HG03103 (cell line): ENCODE results near the gene MSLN.

Source experiments
- ATAC-seq: cut with Tn5 transposase; IDR thresholded peaks from one replicate; pipeline ENCODE4 v1.9.1; 2021; ENCODE audit warnings: low read depth; ENCODE audit not compliant: unreplicated experiment

MSLN gene

DNA sequence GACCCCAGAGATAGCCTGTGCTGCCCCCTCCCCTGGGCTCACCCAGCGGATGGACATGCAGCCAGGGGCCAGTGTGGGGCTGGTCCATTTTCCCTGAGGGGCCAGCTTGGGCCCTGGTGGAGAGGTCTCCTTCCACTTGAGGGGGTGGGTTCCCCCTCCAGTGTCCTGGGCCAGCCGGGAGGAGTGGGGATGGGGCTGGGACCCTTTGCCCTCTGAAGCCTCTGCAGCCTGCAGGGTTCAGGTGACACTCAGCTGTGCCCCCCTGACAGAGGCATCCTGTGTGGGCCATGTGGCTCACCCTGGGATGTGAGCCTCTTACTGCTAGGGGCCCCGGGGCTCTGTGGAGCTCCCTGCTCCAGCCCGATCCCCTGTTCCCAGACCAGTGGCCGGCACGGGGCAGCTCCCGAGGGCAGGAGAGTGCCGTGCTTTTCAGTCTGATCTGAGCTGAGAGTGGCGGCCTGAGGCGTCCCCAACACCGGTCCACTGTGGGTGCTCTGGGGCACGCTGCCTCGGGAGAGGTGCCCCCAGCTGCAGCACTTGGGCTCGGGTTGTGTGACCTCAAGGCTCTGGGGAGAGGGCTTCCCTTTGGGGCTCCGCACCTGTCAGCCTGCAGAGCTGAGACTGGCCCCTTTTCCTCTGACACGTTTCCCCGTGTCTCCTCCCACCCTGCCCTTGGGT is 40.4 kb downstream of the MSLN start:
- ATAC-seq = no peak

DNA sequence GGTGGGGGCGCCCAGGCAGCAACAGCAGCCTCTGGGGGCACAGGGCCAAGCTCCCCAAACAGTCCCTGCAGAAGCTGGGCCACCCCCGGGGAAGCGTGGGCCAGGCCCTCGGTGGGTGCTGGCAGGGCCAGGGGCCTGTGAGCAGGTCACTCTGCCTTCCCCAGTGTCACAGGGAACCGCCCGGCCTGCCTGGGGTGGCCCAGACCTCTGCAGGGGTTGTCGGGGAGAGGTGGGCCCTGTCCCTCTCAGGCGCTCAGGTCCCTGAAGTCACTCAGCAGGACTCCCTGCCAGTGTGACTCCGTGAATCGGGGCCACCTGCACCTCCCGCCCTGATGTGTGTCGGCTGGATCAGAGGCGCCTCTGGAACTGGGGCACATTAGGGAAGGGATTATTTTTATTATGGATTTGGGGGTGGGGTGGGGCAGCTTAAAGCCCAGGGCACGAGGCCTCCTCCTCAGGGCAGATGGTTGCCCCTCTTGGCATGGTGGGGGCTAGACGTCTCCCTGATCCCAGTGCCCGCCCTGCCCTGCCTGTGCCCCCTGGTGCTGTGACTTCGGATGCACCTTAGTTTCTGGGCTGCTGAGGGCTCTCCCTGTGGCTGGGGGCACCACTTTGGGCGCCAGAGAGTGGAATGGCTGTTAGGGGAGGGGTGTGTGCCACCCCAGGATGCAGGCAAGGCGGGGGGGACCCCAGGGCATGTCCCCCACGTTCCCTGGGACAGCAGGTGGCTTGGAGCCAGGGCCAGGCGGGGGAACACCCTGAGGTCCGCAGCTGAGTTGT is 41.2 kb downstream of the MSLN start:
- no peak for ATAC-seq

DNA sequence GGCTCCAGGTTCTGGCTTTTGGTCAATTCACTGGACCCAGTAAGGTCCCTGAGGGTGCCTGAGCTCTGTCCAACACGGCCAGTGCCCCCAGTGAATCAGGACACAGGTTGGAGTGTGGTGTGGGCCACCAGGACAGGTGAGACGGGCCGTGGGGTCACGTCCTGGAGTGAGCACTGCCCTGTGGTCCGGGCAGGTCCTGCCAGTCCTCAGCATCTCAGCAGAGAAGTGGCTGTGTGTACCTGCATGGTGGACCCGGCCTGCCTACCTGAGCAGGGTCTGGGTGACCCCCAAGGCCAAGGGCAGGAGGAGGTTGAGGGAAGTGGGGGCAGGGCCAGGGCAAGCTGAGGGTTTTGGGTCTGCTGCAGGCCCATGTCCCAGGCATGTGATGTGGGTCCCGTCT is 41.9 kb downstream of the MSLN start:
- ATAC-seq = no peak

DNA sequence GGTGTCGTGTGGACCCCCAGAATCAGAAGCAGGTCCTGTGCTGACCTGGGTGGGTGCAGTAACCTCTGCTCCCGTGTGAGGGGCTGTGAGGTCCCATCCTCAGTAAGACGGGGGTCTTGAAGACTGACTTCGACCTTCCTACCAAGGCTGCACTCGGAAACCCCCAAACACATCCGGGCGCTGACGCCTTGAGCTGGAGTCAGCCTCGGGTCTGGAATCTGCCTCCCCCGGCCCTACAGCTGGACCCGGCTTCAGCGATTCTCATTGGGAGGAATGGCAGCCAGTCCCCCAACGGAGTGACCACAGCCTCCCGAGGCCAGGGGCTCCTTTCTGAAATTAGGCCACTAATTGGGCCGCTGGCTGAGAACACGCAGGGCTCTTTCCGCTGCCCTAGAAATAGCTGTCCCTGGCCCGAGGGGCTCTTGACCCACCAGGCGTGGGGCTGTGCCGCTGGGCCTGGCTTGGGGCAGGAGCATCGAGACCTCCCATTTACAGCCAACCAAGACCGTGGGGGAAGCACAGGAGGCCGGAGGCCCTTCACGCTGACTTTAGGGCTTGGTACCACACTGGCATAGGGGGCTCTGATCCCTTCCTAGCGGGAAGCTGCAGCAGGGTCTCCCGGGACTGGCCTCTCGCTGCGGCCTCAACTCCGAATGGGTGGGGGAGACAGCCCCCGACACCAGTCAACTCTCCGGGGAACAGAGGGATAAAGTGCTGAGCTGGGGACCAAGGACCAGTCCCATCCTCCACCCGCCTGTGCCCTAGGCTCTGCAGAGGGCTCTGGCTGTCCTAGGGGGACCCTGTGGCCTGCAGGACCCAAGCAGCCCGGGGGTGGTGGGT is 42.6 kb downstream of the MSLN start:
- ATAC-seq = no peak

DNA sequence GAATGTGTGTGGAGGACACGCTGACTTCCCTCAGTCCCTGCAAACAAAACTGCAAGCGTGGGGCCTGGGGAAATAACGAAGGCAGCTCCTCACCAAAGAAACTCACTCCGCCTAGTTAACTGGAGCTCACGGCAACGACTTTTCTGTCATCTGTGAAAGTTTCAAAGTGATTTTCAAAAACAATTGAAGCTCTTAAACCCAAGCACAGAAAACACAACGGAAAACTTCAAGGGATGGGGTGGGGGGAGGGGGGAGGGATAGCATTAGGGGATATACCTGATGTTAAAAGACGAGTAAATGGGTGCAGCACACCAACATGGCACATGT is 43.2 kb downstream of the MSLN start:
- no peak for ATAC-seq

DNA sequence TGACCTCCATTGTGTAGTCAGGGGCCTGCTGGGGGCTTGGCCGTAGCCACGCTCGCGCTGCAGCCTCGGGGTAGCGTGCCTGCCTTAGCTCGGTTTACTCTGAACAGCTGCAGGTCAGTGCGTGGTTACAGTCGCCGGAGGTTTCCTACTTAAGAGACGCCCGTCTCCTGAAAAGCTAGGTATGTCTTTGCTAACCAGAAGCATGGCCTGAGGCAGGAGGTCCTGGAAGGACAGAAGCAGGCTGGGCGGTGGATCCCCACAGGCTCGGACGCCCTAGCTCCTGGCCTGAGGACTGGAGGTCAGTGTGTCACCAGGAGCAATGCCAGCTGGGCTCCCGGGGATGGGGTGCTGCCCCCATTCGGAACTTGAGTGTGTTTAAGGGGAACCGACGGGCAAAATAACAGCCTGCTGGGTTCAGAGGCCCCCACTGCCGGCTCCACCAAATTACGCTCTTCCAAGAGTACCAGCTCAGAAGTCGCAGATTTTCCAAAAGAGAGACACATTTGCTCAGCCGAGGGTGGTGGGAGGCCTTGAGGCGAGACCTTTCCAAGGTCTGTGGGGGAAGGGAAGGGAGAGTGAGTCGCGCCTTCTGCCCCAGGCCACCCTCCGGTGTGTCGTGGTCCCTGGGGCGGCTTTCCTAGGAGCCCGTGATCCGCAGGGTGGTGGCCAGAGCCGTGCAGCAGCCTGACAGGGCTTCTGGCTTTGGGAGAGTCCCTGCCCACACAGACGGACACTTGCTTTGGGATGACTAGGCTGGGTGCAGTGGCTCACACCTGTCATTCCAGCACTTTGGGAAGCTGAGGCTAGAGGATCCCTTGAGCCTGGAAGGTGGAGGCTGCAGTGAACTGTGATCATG is 43.9 kb downstream of the MSLN start:
- ATAC-seq = no peak

DNA sequence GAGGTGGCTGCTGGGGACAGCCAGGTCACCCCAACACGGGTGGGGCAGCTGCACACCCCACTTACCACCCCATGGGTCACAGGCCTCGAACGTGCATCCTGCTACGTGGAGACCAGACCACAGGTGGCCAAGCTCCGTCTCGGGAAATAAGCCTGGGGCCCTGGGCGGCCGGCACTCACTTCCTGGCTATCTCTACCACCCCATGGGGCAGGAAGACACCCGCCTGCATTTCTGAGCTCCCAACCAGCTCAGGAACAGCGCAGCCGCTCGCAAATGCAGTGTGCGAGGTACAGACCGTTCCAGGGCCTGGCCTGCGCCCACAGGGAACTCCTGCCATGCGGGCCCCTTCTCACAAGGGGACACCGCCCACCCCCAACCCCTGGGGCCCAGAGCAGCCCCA is 44.9 kb downstream of the MSLN start:
- ATAC-seq = no peak

DNA sequence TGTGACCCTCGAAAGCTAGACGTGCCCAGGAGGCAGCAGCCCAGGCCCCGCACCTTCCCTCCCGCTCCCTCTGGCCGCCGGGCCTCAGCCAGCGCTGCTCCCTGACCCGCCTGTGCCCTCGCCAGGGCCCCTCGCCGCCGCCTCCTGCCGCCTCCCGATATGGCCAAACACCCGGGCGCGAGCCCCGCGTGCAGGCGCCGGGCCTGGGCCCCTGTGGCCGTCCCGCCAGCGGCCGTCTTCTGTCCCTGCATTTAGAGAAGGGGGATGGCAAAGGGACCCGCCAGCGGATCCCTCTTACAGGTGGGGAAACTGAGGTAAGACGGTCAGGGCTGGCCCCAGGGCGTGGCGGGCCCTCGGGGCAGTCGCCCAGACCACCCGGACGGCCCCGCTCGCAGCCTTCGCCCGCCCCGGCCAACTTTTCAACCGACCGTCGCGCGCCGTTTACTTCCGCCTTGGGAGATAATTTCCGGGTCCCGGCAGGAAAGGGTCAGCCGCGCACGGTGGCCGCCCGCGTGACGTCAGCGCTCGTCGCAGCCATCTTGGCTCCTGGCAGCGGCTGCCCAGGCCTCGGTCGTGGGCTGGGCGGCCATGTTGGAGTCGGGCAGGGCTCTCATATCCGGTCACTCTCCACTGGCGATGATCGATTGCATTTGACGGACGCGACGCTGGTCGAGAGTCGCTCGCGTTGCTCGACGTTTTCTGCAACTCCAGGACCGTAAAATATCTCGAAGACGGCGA is 47.0 kb downstream of the MSLN start:
- ATAC-seq = peak; percentile 86

DNA sequence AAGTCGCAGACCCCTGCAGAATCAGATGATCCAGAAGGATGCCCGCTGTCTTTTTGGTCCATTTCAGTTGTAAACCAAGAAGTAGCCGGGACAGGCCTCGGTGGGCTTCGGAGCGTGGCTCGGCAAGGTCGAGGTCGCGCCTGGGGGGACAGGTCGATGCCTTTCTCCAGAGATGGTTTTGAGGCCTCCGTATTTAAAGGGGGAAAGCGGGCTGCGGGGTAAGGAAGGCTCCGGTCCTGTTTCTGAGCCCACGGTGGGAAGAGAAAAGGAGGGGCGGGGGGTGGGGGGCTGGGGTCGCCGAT is 47.5 kb downstream of the MSLN start:
- no peak for ATAC-seq

DNA sequence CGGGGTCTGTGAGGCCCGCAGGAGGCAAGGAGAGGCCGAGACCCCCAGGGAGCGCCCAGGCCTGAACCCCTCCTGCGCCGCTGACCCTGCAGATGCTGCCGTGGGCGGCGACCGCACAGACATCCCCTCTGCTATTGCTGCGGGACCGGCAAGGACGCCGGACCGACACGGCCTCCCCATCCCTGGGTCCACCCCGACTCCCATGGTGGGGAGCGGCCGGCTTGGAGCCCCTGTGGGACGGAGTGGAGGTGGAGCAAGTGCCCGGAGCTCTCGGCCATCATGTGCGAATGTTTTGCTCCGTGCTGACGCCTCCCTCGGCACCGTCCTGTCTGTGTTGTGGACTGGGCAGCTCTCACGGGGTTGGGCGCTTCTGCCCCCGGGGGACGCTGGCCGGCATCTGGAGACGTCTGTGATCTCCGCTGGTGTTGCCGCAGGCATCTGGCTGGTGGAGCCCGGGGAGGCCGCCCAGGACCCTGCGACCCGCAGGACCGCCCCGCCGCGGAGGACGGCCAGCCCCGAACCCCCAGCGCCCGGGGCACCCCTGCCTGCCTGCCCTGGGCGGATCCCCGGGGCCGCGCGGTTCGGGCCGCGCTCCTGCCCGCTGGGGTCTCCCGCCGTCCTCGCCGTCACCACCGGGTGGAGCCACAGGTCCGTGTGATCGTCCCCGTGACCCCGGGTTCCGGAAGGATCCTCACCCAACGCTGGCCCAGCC is 52.8 kb downstream of the MSLN start:
- ATAC-seq = no peak

DNA sequence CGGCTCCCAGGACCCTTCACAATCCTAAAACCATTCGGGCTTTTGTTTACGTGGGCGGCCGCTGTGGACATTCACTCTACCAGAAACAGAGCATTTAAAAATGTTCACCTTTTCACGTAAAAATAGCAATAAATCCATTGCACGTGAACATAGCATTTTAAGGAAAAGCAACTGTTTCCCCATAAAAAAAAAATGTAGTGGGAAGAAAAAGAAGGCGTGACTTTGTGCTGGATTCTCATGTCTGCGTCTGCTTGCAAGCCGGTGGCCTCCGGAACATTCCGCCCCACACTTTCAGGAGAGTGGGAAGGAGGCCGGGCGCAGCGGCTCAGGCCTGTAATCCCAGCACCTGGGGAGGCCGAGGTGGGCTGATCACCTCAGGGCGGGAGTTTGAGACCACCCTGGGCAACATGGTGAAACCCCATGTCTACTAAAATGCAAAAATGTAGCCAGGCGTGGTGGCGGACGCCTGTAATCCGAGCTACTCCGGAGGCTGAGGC is 53.4 kb downstream of the MSLN start:
- no peak for ATAC-seq

DNA sequence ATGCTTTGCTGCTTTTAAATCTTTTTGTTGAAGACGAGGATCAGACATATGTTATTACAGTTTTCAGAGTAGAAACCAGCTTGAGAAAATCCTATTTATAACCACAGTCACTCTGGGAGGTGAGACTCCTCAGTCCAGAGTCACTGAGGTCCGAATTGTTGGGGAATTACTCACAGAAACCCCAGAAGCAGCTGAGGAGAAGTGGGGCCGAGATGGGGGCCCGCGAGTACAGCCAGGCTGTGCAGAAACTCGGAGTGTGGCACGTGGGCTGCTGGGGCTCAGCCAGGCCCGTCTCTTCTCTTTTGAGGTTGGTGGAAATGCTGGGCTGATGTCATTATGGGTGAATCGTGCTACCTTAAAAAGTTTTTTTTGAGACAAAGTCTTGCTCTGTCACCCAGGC is 54.4 kb downstream of the MSLN start:
- ATAC-seq = no peak

DNA sequence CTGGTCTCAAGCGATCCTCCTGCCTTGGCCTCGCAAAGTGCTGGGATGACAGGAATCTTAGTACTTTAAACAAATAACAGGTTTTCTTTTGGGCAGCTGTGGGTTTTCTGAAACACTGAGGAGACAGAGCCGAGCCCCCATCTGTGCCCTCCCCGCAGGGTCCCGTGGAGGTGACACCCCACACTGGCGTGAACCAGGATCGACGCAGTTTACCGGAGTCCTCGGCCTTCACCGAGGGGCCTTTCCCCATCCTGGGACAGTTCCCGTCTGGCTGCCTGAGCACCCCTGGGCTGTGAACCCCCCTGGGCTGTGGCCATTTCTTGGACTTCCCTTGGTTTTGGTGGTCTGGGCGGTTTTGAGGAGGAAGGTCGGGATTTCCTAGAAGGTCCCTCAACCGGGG is 55.3 kb downstream of the MSLN start:
- ATAC-seq = no peak

DNA sequence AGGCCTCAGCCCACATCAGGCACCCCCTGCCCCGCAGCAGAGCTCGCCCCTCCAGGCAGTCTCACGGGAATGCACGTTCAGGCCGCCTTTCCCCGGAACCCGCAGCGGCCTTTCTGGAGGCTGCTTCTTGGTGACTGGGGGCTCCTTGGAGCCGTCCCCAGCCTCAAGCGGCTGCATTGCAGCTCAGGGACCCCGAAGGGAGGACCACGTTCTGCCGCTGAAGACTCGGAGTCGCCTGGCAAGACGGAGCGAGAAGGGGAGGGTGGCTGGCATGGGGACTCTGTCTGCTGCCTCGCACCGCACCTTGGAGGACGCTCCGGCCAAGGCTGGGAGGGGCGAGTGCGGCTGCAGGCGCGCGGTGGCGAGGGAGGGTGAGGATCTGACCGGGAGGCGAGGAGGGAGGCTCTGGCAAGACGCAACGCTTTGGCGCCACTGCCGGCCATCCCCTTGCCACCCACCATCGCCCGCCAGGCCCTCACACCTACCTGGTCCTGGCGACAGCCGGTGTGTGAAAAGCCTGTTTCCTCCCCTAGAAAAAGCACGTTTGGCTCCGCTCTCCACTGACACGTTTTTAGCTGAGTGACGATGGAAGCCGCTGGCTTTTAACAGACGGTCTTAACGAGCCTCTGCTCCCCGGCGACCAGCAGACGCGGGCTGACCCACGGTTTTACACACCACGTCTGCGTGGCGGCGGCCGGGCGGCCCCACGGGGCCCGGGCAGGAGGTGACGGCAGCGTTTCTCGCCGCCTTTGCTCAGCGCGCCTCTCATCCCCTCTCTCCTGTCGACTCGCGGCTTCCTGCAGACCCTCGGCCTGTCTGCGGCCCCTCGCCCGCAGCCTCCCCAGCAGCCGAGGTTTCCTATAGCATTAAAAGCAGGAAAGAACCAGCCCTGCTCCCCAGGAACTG is 56.7 kb downstream of the MSLN start:
- no peak for ATAC-seq

DNA sequence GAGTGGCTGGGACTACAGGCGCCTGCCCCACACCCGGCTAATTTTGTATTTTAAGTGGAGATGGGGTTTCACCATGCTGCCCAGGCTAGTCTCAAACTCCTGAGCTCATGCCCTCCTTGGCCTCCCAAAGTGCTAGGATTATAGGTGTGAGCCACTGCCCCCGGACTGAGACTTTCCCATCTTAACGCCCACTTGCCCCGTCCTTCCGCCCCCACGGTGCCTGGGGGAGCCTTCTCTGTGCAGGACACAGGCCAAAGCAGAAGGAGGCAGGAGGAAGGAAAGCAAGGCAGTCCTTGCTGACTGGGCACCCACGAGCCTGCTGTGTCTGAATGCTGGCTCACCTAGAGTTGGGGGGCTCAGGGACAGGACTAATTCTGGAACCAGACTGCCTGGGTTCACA is 57.6 kb downstream of the MSLN start:
- no peak for ATAC-seq
